ENCODE results near the gene IQCF6. TPM values are rescaled to one million over a fixed set of nuclear protein-coding genes. Genes with fewer than 3 reads are reported as not detected.
"Not testable (repeated sequence)": the region's sequence is repeated elsewhere in the genome, so short reads cannot be mapped to it uniquely, and the experiment has no call there.

IQCF6 gene
- total RNA-seq, 2 experiments from 2014 or later, result not detected

DNA sequence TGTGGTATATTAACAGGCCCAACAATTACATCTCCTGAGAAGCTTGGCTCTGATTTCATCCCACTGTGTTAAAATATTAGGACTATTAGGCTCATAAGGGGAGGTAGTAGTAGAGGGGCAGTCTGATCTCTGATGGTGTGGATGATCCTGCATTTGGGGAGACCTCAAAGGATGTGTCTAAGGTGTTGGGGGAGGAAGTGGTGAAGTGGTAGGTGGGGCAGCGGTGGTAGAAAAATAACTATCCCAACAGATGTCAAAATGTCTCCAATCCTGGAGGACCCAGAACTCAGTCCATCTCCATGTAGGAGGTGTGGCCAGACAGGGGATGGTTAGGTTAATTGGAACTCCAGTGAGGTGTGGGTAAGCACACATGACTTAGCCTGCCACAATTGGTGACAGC lies 10.4 kb upstream of the IQCF6 start:
- H3K27ac ChIP-seq (ENCODE audit: low read depth, low read length, poor library complexity, severe bottlenecking), result no peak overlapping the region
- no peaks in the 10 kb centered on the region for H3K9me2 ChIP-seq (ENCODE audit: insufficient read depth, low read length)
- no peak for DNase-seq (ENCODE audit: low spot score)
- no peak overlapping the region for H3K4me3 ChIP-seq (ENCODE audit: low read depth, low read length, poor library complexity, severe bottlenecking)
- no peaks in the 10 kb centered on the region for H3K9me3 ChIP-seq (ENCODE audit: low read length)
- TF ChIP-seq CTCF (conservative IDR thresholded peaks at IDR 0.05; ENCODE audit: low read length), result no peak
- TF ChIP-seq EZH2phosphoT487 (IDR thresholded peaks at IDR 0.05; ENCODE audit: borderline replicate concordance, low read depth, low read length), result no peak
- CTCF ChIA-PET (ENCODE audit: unreplicated experiment), result no interaction called here
- no peak overlapping the region for H2AFZ ChIP-seq (ENCODE audit: low read length)
- no TSS peak for BruUV-seq (replicated peaks)
- H3K36me3 ChIP-seq (ENCODE audit: insufficient read depth, low read length), result no peaks in the 10 kb centered on the region
- intact Hi-C loops (cut with micrococcal nuclease; ENCODE audit: unreplicated experiment), result no loop called here
- POLR2A ChIA-PET, result no interaction called here
- no peak overlapping the region for H3K4me2 ChIP-seq (ENCODE audit: low read length)
- no peaks in the 10 kb centered on the region for H3K79me2 ChIP-seq (ENCODE audit: insufficient read depth, low read depth, low read length)
- H4K20me1 ChIP-seq (ENCODE audit: insufficient read depth, low read length), result no peaks in the 10 kb centered on the region
- no peaks in the 10 kb centered on the region for H3K4me1 ChIP-seq (ENCODE audit: insufficient read depth, low read length, poor library complexity, severe bottlenecking)

DNA sequence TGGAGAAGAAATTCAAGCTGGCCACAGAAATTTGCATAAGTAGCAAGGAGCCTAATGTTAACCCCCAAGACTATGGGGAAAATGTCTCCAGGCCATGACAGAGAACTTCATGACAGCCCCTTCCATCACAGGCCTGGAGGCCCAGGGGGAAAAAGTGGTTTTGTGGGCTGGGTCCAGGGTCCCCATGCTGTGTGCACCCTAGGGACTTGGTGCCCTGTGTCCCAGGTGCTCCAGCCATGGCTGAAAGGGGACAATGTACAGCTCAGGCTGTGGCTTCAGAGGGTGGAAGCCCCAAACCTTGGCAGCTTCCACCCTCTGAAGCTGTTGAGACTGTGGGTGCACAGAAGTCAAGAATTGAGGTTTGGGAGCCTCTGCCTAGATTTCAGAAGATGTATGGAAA lies 8.5 kb upstream of the IQCF6 start:
- H3K79me2 ChIP-seq (ENCODE audit: insufficient read depth, low read depth, low read length); H3K36me3 ChIP-seq (ENCODE audit: insufficient read depth, low read length); H3K4me3 ChIP-seq (ENCODE audit: low read depth, low read length, poor library complexity, severe bottlenecking); H3K4me1 ChIP-seq (ENCODE audit: insufficient read depth, low read length, poor library complexity, severe bottlenecking); H3K27ac ChIP-seq (ENCODE audit: low read depth, low read length, poor library complexity, severe bottlenecking); DNase-seq (ENCODE audit: low spot score); CTCF ChIA-PET (ENCODE audit: unreplicated experiment); H4K20me1 ChIP-seq (ENCODE audit: insufficient read depth, low read length); H3K4me2 ChIP-seq (ENCODE audit: low read length); H2AFZ ChIP-seq (ENCODE audit: low read length); BruUV-seq (replicated peaks); H3K9me2 ChIP-seq (ENCODE audit: insufficient read depth, low read length); POLR2A ChIA-PET; intact Hi-C loops (cut with micrococcal nuclease; ENCODE audit: unreplicated experiment); H3K9me3 ChIP-seq (ENCODE audit: low read length): not testable (repeated sequence)

- Histone ChIP-seq H2AFZ (ENCODE audit: low read length) (no peak overlapping the region), H3K9me3 (ENCODE audit: low read length) (no peaks in the 10 kb centered on the region), H3K4me1 (ENCODE audit: insufficient read depth, low read length, poor library complexity, severe bottlenecking) (no peaks in the 10 kb centered on the region), H3K79me2 (ENCODE audit: insufficient read depth, low read depth, low read length) (no peaks in the 10 kb centered on the region), H3K4me2 (ENCODE audit: low read length) (no peak overlapping the region), H3K36me3 (ENCODE audit: insufficient read depth, low read length) (no peaks in the 10 kb centered on the region), H3K4me3 (ENCODE audit: low read depth, low read length, poor library complexity, severe bottlenecking) (no peak overlapping the region), H3K9me2 (ENCODE audit: insufficient read depth, low read length) (no peaks in the 10 kb centered on the region), H3K27ac (ENCODE audit: low read depth, low read length, poor library complexity, severe bottlenecking) (no peak overlapping the region), H4K20me1 (ENCODE audit: insufficient read depth, low read length) (no peaks in the 10 kb centered on the region)
- ChIA-PET POLR2A (no interaction called here), CTCF (ENCODE audit: unreplicated experiment) (no interaction called here)
- no TSS peak for BruUV-seq (replicated peaks)
- no peak for TF ChIP-seq CTCF (conservative IDR thresholded peaks at IDR 0.05; ENCODE audit: low read length)
- TF ChIP-seq EZH2phosphoT487 (IDR thresholded peaks at IDR 0.05; ENCODE audit: borderline replicate concordance, low read depth, low read length), result no peak
- no peak for DNase-seq (ENCODE audit: low spot score)
- intact Hi-C loops (cut with micrococcal nuclease; ENCODE audit: unreplicated experiment), result no loop called here
Measured at GRCh38 chr3:51786267-51786666, 7.2 kb upstream of the IQCF6 start.
